Vagina (tissue), 2 donors: ENCODE results near the gene TMEM132C. TPM values are rescaled to one million over a fixed set of nuclear protein-coding genes. Genes with fewer than 3 reads are reported as not detected.

Experiments used
- DNase-seq, 2 donors: peaks; one replicate each; pipeline ENCODE4 v3.0.0-alpha.2; 2017; ENCODE audit errors: extremely low spot score in 2 of 2
- H3K27ac ChIP-seq: fragments of 200-600 bp; sonication (generic); one replicate; pipeline ENCODE4 v1.5.1; 2019
- H3K27me3 ChIP-seq: fragments of 200-600 bp; sonication (generic); one replicate; pipeline ENCODE4 v1.5.1; 2019
- H3K36me3 ChIP-seq, 2 donors: fragments of 200-600 bp; sonication (generic); one replicate each; pipeline ENCODE4 v1.5.1; 2017 to 2019
- H3K4me1 ChIP-seq: fragments of 200-600 bp; sonication (generic); one replicate; pipeline ENCODE4 v1.5.1; 2019
- H3K4me3 ChIP-seq, 2 donors: fragments of 200-600 bp; sonication (generic); 1 replicate in 1 of 2; 2 replicates in 1 of 2; pipeline ENCODE4 v1.5.1; 2016 to 2019
- H3K9me3 ChIP-seq: fragments of 200-600 bp; sonication (generic); one replicate; pipeline ENCODE4 v1.5.1; 2019
- POLR2A ChIP-seq, 2 donors: fragments of 450-650 bp; IDR thresholded peaks; one replicate each; pipeline ENCODE4 v1.6.1; 2017; ENCODE audit warnings: antibody characterized with exemption in 2 of 2, mild to moderate bottlenecking in 2 of 2, moderate library complexity in 2 of 2
- POLR2AphosphoS5 ChIP-seq, 2 donors: sonication (generic); formaldehyde crosslinking; IDR thresholded peaks; one replicate each; pipeline ENCODE4 v1.9.0; 2017; ENCODE audit warnings: antibody characterized with exemption in 2 of 2, mild to moderate bottlenecking in 2 of 2, low read depth in 1 of 2; ENCODE audit not compliant: insufficient read depth in 1 of 2
- intact Hi-C: fragments of 100-400 bp; cut with DNase I; formaldehyde crosslinking; loops from one replicate; pipeline ENCODE4 v1.15.1; 2023
- total RNA-seq: library from RNA; depleted of rRNA; stranded (reverse); fragments of >200 nt; gene quantifications from one replicate; pipeline ENCODE4 v1.2.3, GENCODE V29; 2016
- TF ChIP-seq, protein P1 (sequence below), 3 experiments: fragments of 450-650 bp in 2 of 3; fragments of 200-600 bp in 1 of 3; sonication (generic) in 1 of 3; IDR thresholded peaks; one replicate each; pipeline ENCODE4 v1.5.1; 2017 to 2019; ENCODE audit warnings: antibody characterized with exemption in 3 of 3, mild to moderate bottlenecking in 2 of 3, moderate library complexity in 2 of 3

Gene TMEM132C
- total RNA-seq, 1 donor from 2014 or later = 20.6 TPM

DNA sequence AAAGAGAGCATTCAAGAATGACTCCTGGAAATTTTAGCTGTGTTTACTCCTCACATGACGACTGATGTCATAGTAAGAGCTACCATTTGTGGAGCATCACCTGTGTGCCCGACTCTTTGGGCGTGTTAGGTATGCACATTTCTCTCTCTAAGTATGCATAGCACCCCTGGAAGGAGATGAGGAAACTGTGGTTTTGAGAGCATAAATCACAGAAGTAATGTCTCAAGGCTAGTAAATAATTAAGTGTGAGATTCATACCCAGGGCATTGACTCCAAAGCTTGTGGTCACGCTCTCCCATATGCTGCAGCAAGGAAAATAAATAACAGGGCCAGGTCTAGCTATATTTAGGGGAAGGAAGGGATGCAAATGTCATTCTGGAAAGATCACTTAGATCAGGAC is 340.7 kb downstream of the TMEM132C start:
- no peaks in the 10 kb centered on the region for H3K27me3 ChIP-seq
- TF ChIP-seq POLR2AphosphoS5 (IDR thresholded peaks at IDR 0.05; ENCODE audit: insufficient read depth in 1 of 2, low read depth in 1 of 2) = no peak
- TF ChIP-seq, protein P1, sequence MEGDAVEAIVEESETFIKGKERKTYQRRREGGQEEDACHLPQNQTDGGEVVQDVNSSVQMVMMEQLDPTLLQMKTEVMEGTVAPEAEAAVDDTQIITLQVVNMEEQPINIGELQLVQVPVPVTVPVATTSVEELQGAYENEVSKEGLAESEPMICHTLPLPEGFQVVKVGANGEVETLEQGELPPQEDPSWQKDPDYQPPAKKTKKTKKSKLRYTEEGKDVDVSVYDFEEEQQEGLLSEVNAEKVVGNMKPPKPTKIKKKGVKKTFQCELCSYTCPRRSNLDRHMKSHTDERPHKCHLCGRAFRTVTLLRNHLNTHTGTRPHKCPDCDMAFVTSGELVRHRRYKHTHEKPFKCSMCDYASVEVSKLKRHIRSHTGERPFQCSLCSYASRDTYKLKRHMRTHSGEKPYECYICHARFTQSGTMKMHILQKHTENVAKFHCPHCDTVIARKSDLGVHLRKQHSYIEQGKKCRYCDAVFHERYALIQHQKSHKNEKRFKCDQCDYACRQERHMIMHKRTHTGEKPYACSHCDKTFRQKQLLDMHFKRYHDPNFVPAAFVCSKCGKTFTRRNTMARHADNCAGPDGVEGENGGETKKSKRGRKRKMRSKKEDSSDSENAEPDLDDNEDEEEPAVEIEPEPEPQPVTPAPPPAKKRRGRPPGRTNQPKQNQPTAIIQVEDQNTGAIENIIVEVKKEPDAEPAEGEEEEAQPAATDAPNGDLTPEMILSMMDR (IDR thresholded peaks at IDR 0.05) = no peak
- TF ChIP-seq POLR2A (IDR thresholded peaks at IDR 0.05) = no peak
- no peaks in the 10 kb centered on the region for H3K36me3 ChIP-seq
- no peak overlapping the region for H3K27ac ChIP-seq
- intact Hi-C loops = no loop called here
- H3K9me3 ChIP-seq = no peaks in the 10 kb centered on the region
- no peaks in the 10 kb centered on the region for H3K4me1 ChIP-seq
- no peak overlapping the region for H3K4me3 ChIP-seq
- no peak for DNase-seq

DNA sequence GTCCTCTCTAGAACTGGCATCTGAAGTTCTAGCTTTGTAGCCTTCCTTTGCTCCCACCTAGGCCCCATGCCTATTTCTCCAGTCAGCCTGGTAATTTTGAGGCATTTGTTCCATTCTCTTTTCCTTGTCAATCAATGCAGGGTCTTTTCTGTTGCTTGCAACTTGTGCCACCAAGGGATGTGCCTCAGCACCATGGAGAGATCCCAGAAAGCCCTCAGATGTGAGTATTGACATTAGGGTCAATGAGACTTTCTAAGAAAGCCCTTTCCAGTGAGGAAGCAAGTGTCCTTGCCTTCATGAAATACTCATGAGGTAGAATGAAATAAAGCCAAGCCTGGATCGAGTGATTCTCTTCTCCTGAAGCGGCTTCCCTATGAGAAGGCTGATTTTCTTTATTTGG is 342.9 kb downstream of the TMEM132C start:
- H3K27ac ChIP-seq = no peak overlapping the region
- H3K36me3 ChIP-seq = no peaks in the 10 kb centered on the region
- H3K4me3 ChIP-seq = no peak overlapping the region
- DNase-seq = no peak
- H3K9me3 ChIP-seq = no peaks in the 10 kb centered on the region
- no peak for TF ChIP-seq POLR2AphosphoS5 (IDR thresholded peaks at IDR 0.05; ENCODE audit: insufficient read depth in 1 of 2, low read depth in 1 of 2)
- no peak for TF ChIP-seq POLR2A (IDR thresholded peaks at IDR 0.05)
- TF ChIP-seq, protein P1 (IDR thresholded peaks at IDR 0.05) = no peak
- peaks cover 16% of the 10 kb centered on the region for H3K4me1 ChIP-seq
- H3K27me3 ChIP-seq = no peaks in the 10 kb centered on the region
- intact Hi-C loops = no loop called here

DNA sequence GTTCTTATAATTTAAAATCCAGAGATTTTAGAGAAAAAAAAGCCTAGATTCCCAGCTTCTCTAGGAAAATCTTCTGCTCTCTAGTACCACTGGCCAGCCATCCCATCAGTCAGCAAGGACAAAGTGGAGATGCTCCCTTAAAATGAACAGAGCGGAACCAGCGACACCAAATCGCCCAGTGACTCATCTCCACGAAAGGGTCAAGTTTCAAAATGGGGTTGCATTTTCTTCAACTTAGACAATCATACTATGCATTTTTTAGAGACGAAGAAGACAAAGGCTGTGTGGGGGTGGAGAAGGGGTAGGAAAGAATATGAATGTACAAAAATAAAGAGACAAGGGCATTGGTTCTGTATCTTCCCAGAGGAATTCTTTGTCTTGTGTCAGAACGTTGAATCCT is 344.8 kb downstream of the TMEM132C start:
- intact Hi-C loops = no loop called here
- no peaks in the 10 kb centered on the region for H3K27me3 ChIP-seq
- no peak overlapping the region for H3K4me3 ChIP-seq
- no peaks in the 10 kb centered on the region for H3K36me3 ChIP-seq
- peak overlapping the region; percentile 47 for H3K27ac ChIP-seq
- no peaks in the 10 kb centered on the region for H3K9me3 ChIP-seq
- H3K4me1 ChIP-seq = peaks cover 18% of the 10 kb centered on the region
- no peak for TF ChIP-seq POLR2AphosphoS5 (IDR thresholded peaks at IDR 0.05; ENCODE audit: insufficient read depth in 1 of 2, low read depth in 1 of 2)
- TF ChIP-seq, protein P1 (IDR thresholded peaks at IDR 0.05) = no peak
- TF ChIP-seq POLR2A (IDR thresholded peaks at IDR 0.05) = no peak
- no peak for DNase-seq

- peak overlapping the region; percentile 47 for H3K27ac ChIP-seq
- no peak for DNase-seq
- TF ChIP-seq POLR2A (IDR thresholded peaks at IDR 0.05) (no peak), POLR2AphosphoS5 (IDR thresholded peaks at IDR 0.05; ENCODE audit: insufficient read depth in 1 of 2, low read depth in 1 of 2) (peak in 1 of 2 donors; percentile 22)
- H3K36me3 ChIP-seq = no peaks in the 10 kb centered on the region
- intact Hi-C loops = no loop called here
- no peaks in the 10 kb centered on the region for H3K27me3 ChIP-seq
- H3K4me3 ChIP-seq = no peak overlapping the region
- peaks cover 18% of the 10 kb centered on the region for H3K4me1 ChIP-seq
- no peaks in the 10 kb centered on the region for H3K9me3 ChIP-seq
Measured at GRCh38 chr12:128612150-128612850, 345.3 kb downstream of the TMEM132C start.

GRCh38 chr12:128613837-128614590 is 347.0 kb downstream of the TMEM132C start:
- no peak for DNase-seq
- Histone ChIP-seq H3K4me3 (no peak overlapping the region), H3K9me3 (no peaks in the 10 kb centered on the region), H3K4me1 (peaks cover 18% of the 10 kb centered on the region), H3K27ac (peak overlapping the region; percentile 55), H3K36me3 (no peaks in the 10 kb centered on the region), H3K27me3 (no peaks in the 10 kb centered on the region)
- intact Hi-C loops = no loop called here
- TF ChIP-seq, protein P1 (IDR thresholded peaks at IDR 0.05) = peak in 1 of 3 experiments; percentile 23
- TF ChIP-seq POLR2AphosphoS5 (IDR thresholded peaks at IDR 0.05; ENCODE audit: insufficient read depth in 1 of 2, low read depth in 1 of 2) (peak in 1 of 2 donors; percentile 29), POLR2A (IDR thresholded peaks at IDR 0.05) (no peak)
